ENCODE data around the gene STIM1.
A peak's percentile ranks its signal among the peaks of the same experiment; 100 is the strongest.

The STIM1 gene

GRCh38 chr11:3831378-3832239 lies 23.9 kb upstream of the STIM1 start:
- no peak for DNase-seq (ENCODE audit: low spot score)
- TF ChIP-seq, protein P1, sequence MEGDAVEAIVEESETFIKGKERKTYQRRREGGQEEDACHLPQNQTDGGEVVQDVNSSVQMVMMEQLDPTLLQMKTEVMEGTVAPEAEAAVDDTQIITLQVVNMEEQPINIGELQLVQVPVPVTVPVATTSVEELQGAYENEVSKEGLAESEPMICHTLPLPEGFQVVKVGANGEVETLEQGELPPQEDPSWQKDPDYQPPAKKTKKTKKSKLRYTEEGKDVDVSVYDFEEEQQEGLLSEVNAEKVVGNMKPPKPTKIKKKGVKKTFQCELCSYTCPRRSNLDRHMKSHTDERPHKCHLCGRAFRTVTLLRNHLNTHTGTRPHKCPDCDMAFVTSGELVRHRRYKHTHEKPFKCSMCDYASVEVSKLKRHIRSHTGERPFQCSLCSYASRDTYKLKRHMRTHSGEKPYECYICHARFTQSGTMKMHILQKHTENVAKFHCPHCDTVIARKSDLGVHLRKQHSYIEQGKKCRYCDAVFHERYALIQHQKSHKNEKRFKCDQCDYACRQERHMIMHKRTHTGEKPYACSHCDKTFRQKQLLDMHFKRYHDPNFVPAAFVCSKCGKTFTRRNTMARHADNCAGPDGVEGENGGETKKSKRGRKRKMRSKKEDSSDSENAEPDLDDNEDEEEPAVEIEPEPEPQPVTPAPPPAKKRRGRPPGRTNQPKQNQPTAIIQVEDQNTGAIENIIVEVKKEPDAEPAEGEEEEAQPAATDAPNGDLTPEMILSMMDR (IDR thresholded peaks at IDR 0.05), result no peak
- no peak overlapping the region for H3K4me3 ChIP-seq
- peak overlapping the region in 1 of 2 donors; percentile 40 for H3K27ac ChIP-seq

DNA sequence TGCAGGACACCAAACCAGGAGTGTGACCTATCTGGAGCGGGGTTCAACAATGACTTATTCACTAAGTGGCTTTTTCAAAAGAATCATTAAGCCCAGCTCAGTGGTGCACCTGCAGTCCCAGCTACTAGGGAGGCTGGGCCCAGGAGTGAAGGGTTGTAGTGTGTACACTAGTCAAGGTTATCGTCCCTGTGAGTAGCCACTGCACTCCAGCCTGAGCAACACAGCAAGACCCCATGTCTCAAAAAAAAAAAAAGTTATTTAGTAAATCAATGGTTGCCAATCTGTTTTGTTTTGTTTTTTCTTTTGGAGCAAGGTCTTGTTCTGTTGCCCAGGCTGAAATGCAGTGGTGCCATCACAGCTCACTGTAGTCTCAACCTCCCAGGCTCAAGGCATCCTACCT lies 22.6 kb upstream of the STIM1 start:
- TF ChIP-seq, protein P1 (IDR thresholded peaks at IDR 0.05), result no peak
- Histone ChIP-seq H3K4me3 (no peak overlapping the region), H3K27ac (no peak overlapping the region)
- DNase-seq (ENCODE audit: low spot score), result no peak

GRCh38 chr11:3833449-3833848 lies 22.0 kb upstream of the STIM1 start:
- Histone ChIP-seq H3K27ac (no peak overlapping the region), H3K4me3 (no peak overlapping the region)
- DNase-seq (ENCODE audit: low spot score), result no peak
- TF ChIP-seq, protein P1 (IDR thresholded peaks at IDR 0.05), result no peak

- DNase-seq (ENCODE audit: low spot score), result no peak
- Histone ChIP-seq H3K27ac (peak overlapping the region in 1 of 2 donors; percentile 64), H3K4me3 (peak overlapping the region; percentile 7)
These were observed 21.2 kb upstream of the STIM1 start for GRCh38 chr11:3834349-3834663.

GRCh38 chr11:3834664-3835461 lies 20.6 kb upstream of the STIM1 start:
- DNase-seq (ENCODE audit: low spot score), result no peak
- TF ChIP-seq, protein P1 (IDR thresholded peaks at IDR 0.05), result no peak
- H3K4me3 ChIP-seq, result peak overlapping the region; percentile 7
- H3K27ac ChIP-seq, result peak overlapping the region in 1 of 2 donors; percentile 64

More at GRCh38 chr11:3834349-3834663, 21.2 kb upstream of the STIM1 start:
- TF ChIP-seq, protein P1 (IDR thresholded peaks at IDR 0.05), result no peak

DNA sequence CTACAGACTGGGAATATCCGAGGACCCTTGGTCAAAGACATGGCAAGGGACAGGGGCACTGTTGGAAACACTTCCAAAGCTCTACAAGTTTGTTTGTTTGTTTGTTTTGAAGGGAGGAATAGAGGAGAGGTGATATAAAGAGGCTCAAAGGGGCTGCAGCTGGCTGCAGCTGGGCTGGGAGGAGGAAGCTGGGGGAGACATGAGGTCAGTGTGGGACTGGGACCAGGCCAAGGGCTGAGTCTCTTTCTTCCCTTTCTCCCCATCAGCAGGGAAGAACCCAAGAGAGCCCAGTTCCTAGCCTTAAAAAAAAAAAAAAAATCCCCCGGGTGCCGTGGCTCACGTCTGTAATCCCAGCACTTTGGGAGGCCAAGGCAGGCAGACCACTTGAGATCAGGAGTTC lies 19.7 kb upstream of the STIM1 start:
- Histone ChIP-seq H3K27ac (peak overlapping the region in 1 of 2 donors; percentile 64), H3K4me3 (no peak overlapping the region)
- DNase-seq (ENCODE audit: low spot score), result no peak
- TF ChIP-seq, protein P1 (IDR thresholded peaks at IDR 0.05), result no peak

All from coronary artery (tissue), 2 donors.